GM12891 (cell line): Measurements from ENCODE around the gene DCC.

ENCODE experiments used
- PAX5 ChIP-seq: IDR thresholded peaks from 2 replicates; pipeline ENCODE4 v1.6.1; 2011; ENCODE audit warnings: low read length, moderate library complexity, mild to moderate bottlenecking; ENCODE audit not compliant: insufficient read depth, severe bottlenecking
- POLR2A ChIP-seq: IDR thresholded peaks from 2 replicates; pipeline ENCODE4 v1.6.1; 2011; ENCODE audit warnings: low read depth, low read length, control low read depth
- POLR2AphosphoS5 ChIP-seq: IDR thresholded peaks from 2 replicates; pipeline ENCODE4 v1.6.1; 2011; ENCODE audit warnings: low read depth, low read length, control low read depth
- SPI1 ChIP-seq: IDR thresholded peaks from 2 replicates; pipeline ENCODE4 v1.6.1; 2011; ENCODE audit warnings: low read depth, low read length, control low read depth
- TAF1 ChIP-seq: IDR thresholded peaks from 2 replicates; pipeline ENCODE4 v1.6.1; 2011; ENCODE audit warnings: low read depth, low read length, control low read depth

- TF ChIP-seq TAF1 = no peak
- no peak for TF ChIP-seq POLR2A
- no peak for TF ChIP-seq POLR2AphosphoS5
- TF ChIP-seq SPI1 = no peak
- no peak for TF ChIP-seq PAX5
These were observed 597.8 kb downstream of the DCC start for GRCh38 chr18:52937840-52938239.
